Mesenchymal stem cell (in vitro differentiated cells and primary cell): ENCODE data around the gene CLASP2.
"Not testable (repeated sequence)": the region's sequence is repeated elsewhere in the genome, so short reads cannot be mapped to it uniquely, and the experiment has no call there.

ENCODE experiments used
- DNase-seq: peaks from one replicate; pipeline ENCODE4 v3.0.0-alpha.2; 2013
- H2AFZ ChIP-seq: one replicate; pipeline ENCODE4 v1.6.1; 2013; ENCODE audit warnings: low read depth, mild to moderate bottlenecking, control low read depth, inconsistent platforms, low read length, moderate library complexity
- H2AK5ac ChIP-seq: 2 replicates; pipeline ENCODE4 v1.6.1; 2013; ENCODE audit warnings: low read length, moderate library complexity, mild to moderate bottlenecking, inconsistent platforms; ENCODE audit not compliant: severe bottlenecking
- H2BK120ac ChIP-seq: one replicate; pipeline ENCODE4 v1.6.1; 2013; ENCODE audit warnings: low read depth, mild to moderate bottlenecking, inconsistent platforms, low read length, moderate library complexity
- H2BK12ac ChIP-seq, 2 experiments: one replicate each; pipeline ENCODE4 v1.6.1; 2013; ENCODE audit warnings: inconsistent platforms in 2 of 2, low read length in 2 of 2, mild to moderate bottlenecking in 2 of 2, moderate library complexity in 2 of 2, control low read depth in 1 of 2
- H2BK15ac ChIP-seq: one replicate; pipeline ENCODE4 v1.6.1; 2013; ENCODE audit warnings: mild to moderate bottlenecking, low read depth, inconsistent platforms; ENCODE audit not compliant: poor library complexity, severe bottlenecking
- H2BK5ac ChIP-seq: 2 replicates; pipeline ENCODE4 v1.6.1; 2013; ENCODE audit warnings: low read depth, mild to moderate bottlenecking, low read length, control low read depth, inconsistent platforms; ENCODE audit not compliant: poor library complexity, severe bottlenecking
- H3K14ac ChIP-seq, 2 experiments: one replicate each; pipeline ENCODE4 v1.6.1; 2013; ENCODE audit warnings: inconsistent platforms in 2 of 2, low read length in 2 of 2, control low read depth in 1 of 2, mild to moderate bottlenecking in 1 of 2, moderate library complexity in 1 of 2
- H3K18ac ChIP-seq, 2 experiments: one replicate each; pipeline ENCODE4 v1.6.1; 2013; ENCODE audit warnings: inconsistent platforms in 2 of 2, low read length in 2 of 2, control low read depth in 1 of 2, low read depth in 1 of 2, mild to moderate bottlenecking in 1 of 2
- H3K23ac ChIP-seq, 2 experiments: one replicate each; pipeline ENCODE4 v1.6.1; 2013; ENCODE audit warnings: inconsistent platforms in 2 of 2, low read length in 2 of 2, mild to moderate bottlenecking in 2 of 2, moderate library complexity in 2 of 2, control low read depth in 1 of 2
- H3K27ac ChIP-seq: 2 replicates; pipeline ENCODE4 v1.5.1; 2013; ENCODE audit warnings: mild to moderate bottlenecking, moderate library complexity, low read length, control low read depth, inconsistent platforms; ENCODE audit not compliant: poor library complexity, severe bottlenecking
- H3K27me3 ChIP-seq, 2 experiments: 2 replicates each; pipeline versions ENCODE4 v1.6.1 to v1.7.0; 2013; ENCODE audit warnings: low read length in 2 of 2, mild to moderate bottlenecking in 2 of 2, moderate library complexity in 2 of 2, control low read depth in 1 of 2, inconsistent platforms in 1 of 2; ENCODE audit not compliant: control insufficient read depth in 1 of 2, insufficient read depth in 1 of 2
- H3K36me3 ChIP-seq, 2 experiments: 2 replicates each; pipeline versions ENCODE4 v1.6.1 to v1.7.0; 2013; ENCODE audit warnings: low read length in 2 of 2, control low read depth in 1 of 2, inconsistent platforms in 1 of 2, low read depth in 1 of 2, mild to moderate bottlenecking in 1 of 2; ENCODE audit not compliant: insufficient read depth in 2 of 2, control insufficient read depth in 1 of 2
- H3K4ac ChIP-seq, 2 experiments: one replicate each; pipeline ENCODE4 v1.6.1; 2013; ENCODE audit warnings: inconsistent platforms in 2 of 2, low read length in 2 of 2, mild to moderate bottlenecking in 2 of 2, moderate library complexity in 2 of 2, control low read depth in 1 of 2, low read depth in 1 of 2
- H3K4me1 ChIP-seq: 2 replicates; pipeline ENCODE4 v1.6.1; 2013; ENCODE audit warnings: low read depth, low read length, control low read depth; ENCODE audit not compliant: control insufficient read depth, insufficient read depth
- H3K4me2 ChIP-seq: 2 replicates; pipeline ENCODE4 v1.6.1; 2013; ENCODE audit warnings: low read length, mild to moderate bottlenecking, inconsistent platforms; ENCODE audit not compliant: poor library complexity, severe bottlenecking
- H3K4me3 ChIP-seq, 2 experiments: 2 replicates each; pipeline versions ENCODE4 v1.5.1 to v1.7.0; 2013; ENCODE audit warnings: low read length in 2 of 2, mild to moderate bottlenecking in 2 of 2, control low read depth in 1 of 2, low read depth in 1 of 2; ENCODE audit not compliant: insufficient read depth in 1 of 2
- H3K79me1 ChIP-seq: replicated peaks from 2 replicates; pipeline ENCODE4 v1.6.1; 2013; ENCODE audit warnings: mild to moderate bottlenecking, control low read depth, low read length, inconsistent platforms; ENCODE audit not compliant: poor library complexity, severe bottlenecking
- H3K9ac ChIP-seq: 2 replicates; pipeline ENCODE4 v1.7.0; 2013; ENCODE audit warnings: mild to moderate bottlenecking, low read length, moderate library complexity
- H3K9me3 ChIP-seq: 2 replicates; pipeline ENCODE4 v1.7.0; 2013; ENCODE audit warnings: mild to moderate bottlenecking, low read length; ENCODE audit not compliant: control insufficient read depth
- H4K8ac ChIP-seq: one replicate; pipeline ENCODE4 v1.6.1; 2013; ENCODE audit warnings: inconsistent platforms, mild to moderate bottlenecking, low read length, moderate library complexity
- H4K91ac ChIP-seq: one replicate; pipeline ENCODE4 v1.6.1; 2013; ENCODE audit warnings: mild to moderate bottlenecking, low read length, inconsistent platforms
- WGBS: methylation state at CpG from one replicate; pipeline ENCODE4 v1.1.7; 2013; ENCODE audit warnings: mixed read lengths; 5-methylcytosine and 5-hydroxymethylcytosine counted together

The CLASP2 gene

GRCh38 chr3:33652736-33653135 lies 65.3 kb downstream of the CLASP2 start:
- no peaks in the 10 kb centered on the region for H3K27me3 ChIP-seq
- H2BK5ac ChIP-seq: no peak overlapping the region
- no peak overlapping the region for H3K23ac ChIP-seq
- H4K91ac ChIP-seq: no peak overlapping the region
- 71% methylated on average over 2 of the region's 2 CpGs for whole genome bisulfite sequencing
- no peak overlapping the region for H4K8ac ChIP-seq
- H3K9ac ChIP-seq: no peak overlapping the region
- H3K9me3 ChIP-seq: no peaks in the 10 kb centered on the region
- no peak for DNase-seq
- peaks cover 6% of the 10 kb centered on the region for H3K79me1 ChIP-seq
- H3K27ac ChIP-seq: no peak overlapping the region
- H3K18ac ChIP-seq: no peak overlapping the region
- no peak overlapping the region for H2BK12ac ChIP-seq
- no peak overlapping the region for H2AFZ ChIP-seq
- no peak overlapping the region for H3K4ac ChIP-seq
- H2BK15ac ChIP-seq: no peak overlapping the region
- H2AK5ac ChIP-seq: no peak overlapping the region
- H3K4me3 ChIP-seq: no peak overlapping the region
- H2BK120ac ChIP-seq: no peak overlapping the region
- no peak overlapping the region for H3K14ac ChIP-seq
- H3K4me1 ChIP-seq: no peaks in the 10 kb centered on the region
- H3K4me2 ChIP-seq: no peak overlapping the region
- H3K36me3 ChIP-seq: no peaks in the 10 kb centered on the region

GRCh38 chr3:33651101-33651500 lies 67.0 kb downstream of the CLASP2 start:
- H3K9ac ChIP-seq, DNase-seq, H3K18ac ChIP-seq, H2AFZ ChIP-seq, H3K4me1 ChIP-seq, H2BK5ac ChIP-seq, H3K9me3 ChIP-seq, H3K4ac ChIP-seq, H2AK5ac ChIP-seq, H2BK120ac ChIP-seq, H3K27ac ChIP-seq, H3K4me3 ChIP-seq, H3K23ac ChIP-seq, H3K14ac ChIP-seq, H3K79me1 ChIP-seq, H3K27me3 ChIP-seq, H2BK15ac ChIP-seq, H3K4me2 ChIP-seq, H3K36me3 ChIP-seq, H2BK12ac ChIP-seq, H4K8ac ChIP-seq, H4K91ac ChIP-seq: not testable (repeated sequence)
- 80% methylated on average over 2 of the region's 4 CpGs for WGBS

- no peak overlapping the region for H4K8ac ChIP-seq
- H2BK120ac ChIP-seq: no peak overlapping the region
- no peaks in the 10 kb centered on the region for H3K36me3 ChIP-seq
- no peak overlapping the region for H2AFZ ChIP-seq
- H3K27me3 ChIP-seq: no peaks in the 10 kb centered on the region
- no peak for DNase-seq
- H2BK15ac ChIP-seq: no peak overlapping the region
- H2BK5ac ChIP-seq: no peak overlapping the region
- H3K4me1 ChIP-seq: no peaks in the 10 kb centered on the region
- no peak overlapping the region for H3K14ac ChIP-seq
- H3K79me1 ChIP-seq: peaks cover 8% of the 10 kb centered on the region
- H3K4ac ChIP-seq: no peak overlapping the region
- H3K18ac ChIP-seq: no peak overlapping the region
- H2AK5ac ChIP-seq: no peak overlapping the region
- no peak overlapping the region for H3K4me2 ChIP-seq
- H3K9me3 ChIP-seq: no peaks in the 10 kb centered on the region
- no peak overlapping the region for H3K23ac ChIP-seq
- H2BK12ac ChIP-seq: no peak overlapping the region
- H4K91ac ChIP-seq: no peak overlapping the region
- H3K9ac ChIP-seq: no peak overlapping the region
- no peak overlapping the region for H3K4me3 ChIP-seq
- WGBS: 100% methylated on average over 1 of the region's 1 CpG
- no peak overlapping the region for H3K27ac ChIP-seq
Observed at GRCh38 chr3:33650495-33650894, 67.6 kb downstream of the CLASP2 start.

- DNase-seq: no peak
- Histone ChIP-seq H2AK5ac (no peak overlapping the region), H3K9me3 (no peaks in the 10 kb centered on the region), H3K79me1 (peaks cover 8% of the 10 kb centered on the region), H3K4me1 (no peaks in the 10 kb centered on the region), H3K14ac (no peak overlapping the region), H3K9ac (no peak overlapping the region), H3K4ac (no peak overlapping the region), H2AFZ (no peak overlapping the region), H2BK12ac (no peak overlapping the region), H3K23ac (no peak overlapping the region), H3K4me3 (no peak overlapping the region), H2BK15ac (no peak overlapping the region), H2BK5ac (no peak overlapping the region), H4K8ac (no peak overlapping the region), H3K36me3 (peaks cover 0 to 6% of the 10 kb centered on the region in 2 experiments), H4K91ac (no peak overlapping the region), H3K27ac (no peak overlapping the region), H3K4me2 (no peak overlapping the region), H2BK120ac (no peak overlapping the region), H3K27me3 (no peaks in the 10 kb centered on the region), H3K18ac (no peak overlapping the region)
- 96% methylated on average over 1 of the region's 1 CpG for WGBS
Observed at GRCh38 chr3:33648793-33649192, 69.3 kb downstream of the CLASP2 start.
